Smooth muscle cell of the umbilical artery (primary cell): ENCODE measurements around the gene CASP14. TPM values are rescaled to one million over a fixed set of nuclear protein-coding genes. Genes with fewer than 3 reads are reported as not detected.

Source experiments
- total RNA-seq: library from RNA; depleted of rRNA; stranded (reverse); fragments of >200 nt; gene quantifications from 2 replicates; pipeline ENCODE4 v1.2.3, GENCODE V29; 2014

Gene CASP14, protein sequence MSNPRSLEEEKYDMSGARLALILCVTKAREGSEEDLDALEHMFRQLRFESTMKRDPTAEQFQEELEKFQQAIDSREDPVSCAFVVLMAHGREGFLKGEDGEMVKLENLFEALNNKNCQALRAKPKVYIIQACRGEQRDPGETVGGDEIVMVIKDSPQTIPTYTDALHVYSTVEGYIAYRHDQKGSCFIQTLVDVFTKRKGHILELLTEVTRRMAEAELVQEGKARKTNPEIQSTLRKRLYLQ
- total RNA-seq, result not detected in 2 replicates

DNA sequence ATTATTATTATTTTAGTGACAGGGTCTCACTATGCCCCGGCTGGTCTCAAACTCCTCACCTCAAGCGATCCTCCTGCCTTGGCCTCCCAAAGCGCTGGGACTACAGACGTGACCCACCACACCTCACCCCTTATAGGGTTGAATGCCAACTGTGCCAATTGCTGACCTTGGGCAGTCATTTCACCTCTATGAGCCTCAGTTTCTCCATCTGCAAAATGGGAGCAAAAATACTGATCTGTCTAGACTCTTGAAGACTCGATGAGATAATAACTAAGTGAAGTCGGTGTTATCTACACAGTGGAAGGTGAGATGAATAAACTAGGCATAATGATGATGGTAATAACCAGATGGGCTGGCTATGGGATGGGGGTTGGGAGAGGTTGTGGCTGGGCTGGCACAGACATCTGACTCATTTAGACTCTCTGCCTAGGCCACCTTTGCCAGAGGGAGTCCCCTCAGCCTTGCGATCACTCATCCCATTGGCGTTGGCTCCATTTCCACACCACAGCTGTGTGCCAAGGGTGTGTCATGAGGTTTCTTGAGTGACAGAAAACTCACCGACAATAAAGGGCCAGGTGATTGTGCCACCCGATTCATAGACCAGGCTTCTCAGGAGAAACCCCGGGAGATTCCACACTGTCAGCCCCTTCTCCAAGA lies at the start of gene CASP14:
TSS of gene CASP14 (plus strand) at position 596 of the 657 bp plus-strand sequence. CDS start 2,772 bp downstream, outside the sequence.

DNA sequence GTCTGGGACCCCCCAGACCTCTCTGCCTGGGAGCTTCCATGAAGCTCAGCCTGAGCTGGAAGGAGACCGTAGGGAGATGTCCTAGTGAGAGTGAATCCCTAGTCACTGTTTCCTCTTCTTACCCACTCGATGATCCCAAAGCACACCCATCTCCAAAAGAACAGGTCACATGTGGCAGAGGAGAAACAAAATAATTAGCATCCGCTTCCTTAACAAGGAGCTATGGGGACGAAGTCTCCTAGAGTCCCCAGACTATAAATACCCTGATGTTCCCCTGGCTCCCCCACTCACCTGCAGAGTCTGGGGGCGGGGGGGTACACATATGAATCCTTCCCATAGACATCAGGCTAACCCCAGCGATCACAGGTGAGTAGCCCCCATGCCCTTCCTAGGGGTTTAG lies 32.6 kb downstream of the CASP14 start, which contains the start of gene OR1I1:
TSS of gene OR1I1 (plus strand) at position 301 of the 400 bp plus-strand sequence. CDS start 4,855 bp downstream, outside the sequence.

DNA sequence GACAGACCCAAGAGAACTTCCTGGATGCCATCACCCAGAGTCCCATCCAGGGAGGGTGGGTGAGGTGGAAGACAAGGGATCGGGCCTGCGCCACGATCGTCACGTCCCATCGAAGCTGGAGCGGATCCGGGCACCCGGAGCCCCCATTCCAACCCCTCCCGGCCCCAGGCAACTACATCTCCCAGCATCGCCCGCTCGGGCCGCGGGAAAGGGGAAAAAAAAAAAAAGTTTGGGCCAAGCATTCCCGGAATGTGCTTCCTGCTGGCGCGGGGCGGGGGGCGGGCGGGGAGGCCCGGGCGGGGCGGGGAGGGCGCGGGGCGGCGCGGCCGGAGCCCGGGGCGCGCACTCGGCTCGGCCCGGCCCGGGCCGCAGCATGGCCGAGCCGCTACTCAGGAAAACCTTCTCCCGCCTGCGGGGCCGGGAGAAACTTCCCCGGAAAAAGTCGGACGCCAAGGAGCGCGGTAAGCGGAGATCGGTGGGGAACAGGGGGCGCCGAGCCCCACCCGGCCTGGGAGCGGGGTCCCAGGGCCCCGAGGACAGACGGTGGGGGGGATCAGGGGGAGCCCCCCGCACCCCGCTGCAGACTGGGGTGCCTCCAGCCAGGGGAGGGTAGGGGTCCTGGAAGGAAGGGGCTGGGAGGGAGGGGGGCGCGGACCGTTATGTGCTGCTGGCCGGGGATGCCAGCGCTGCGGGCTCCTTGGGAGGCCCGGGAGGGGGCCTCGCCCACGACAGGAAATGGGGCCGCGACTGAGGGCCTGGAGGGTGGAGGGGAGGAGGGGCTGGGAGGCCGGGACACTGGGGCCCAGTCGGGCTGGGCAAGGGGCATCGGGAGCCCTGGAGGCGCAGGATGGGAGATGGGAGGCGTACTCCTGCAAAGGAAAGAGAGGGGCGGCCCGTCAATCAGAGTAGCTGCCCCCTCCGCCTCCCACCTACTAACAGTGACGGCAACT lies 58.1 kb downstream of the CASP14 start, which contains the start of gene SYDE1:
TSS of gene SYDE1 (plus strand) at position 341 of the 950 bp plus-strand sequence. CDS start at position 374, 33 bp downstream.

Other genes starting within 250 kb of the CASP14 start
- not detected in 2 replicates for gene OR7A5, start 214.3 kb upstream of the CASP14 start, total RNA-seq
- gene OR7C1, start 214.3 kb upstream of the CASP14 start, total RNA-seq, result not detected in 2 replicates
- not detected in 2 replicates for gene OR7A10, start 200.6 kb upstream of the CASP14 start, total RNA-seq
- not detected in 2 replicates for gene OR7A17, start 163.3 kb upstream of the CASP14 start, total RNA-seq
- not detected in 2 replicates for gene OR7C2, start 108.0 kb upstream of the CASP14 start, total RNA-seq
- not detected in 2 replicates for gene SLC1A6, start 69.6 kb upstream of the CASP14 start, total RNA-seq
- gene OR1I1, start 32.7 kb downstream of the CASP14 start, total RNA-seq, result not detected in 2 replicates
- 26.1 and 44.0 TPM in 2 replicates for gene SYDE1, start 57.9 kb downstream of the CASP14 start, total RNA-seq
- 31.2 and 57.9 TPM in 2 replicates for gene NOTCH3, start 151.5 kb downstream of the CASP14 start, total RNA-seq
- gene EPHX3, start 183.0 kb downstream of the CASP14 start, total RNA-seq, result 0.09 TPM in 1 of 2 replicates, not detected in the other